Upper lobe of right lung (tissue), 1 donor: ENCODE measurements around the gene C1orf210. TPM values are rescaled to one million over a fixed set of nuclear protein-coding genes. Genes with fewer than 3 reads are reported as not detected.

ENCODE experiments used
- ATAC-seq: fragments of 200-7000 bp; cut with Tn5 transposase; one replicate; pipeline ENCODE4 v1.9.1; 2020; ENCODE audit warnings: mild to moderate bottlenecking, moderate library complexity
- DNase-seq: peaks from one replicate; pipeline ENCODE4 v3.0.0-alpha.2; 2020
- H3K27ac ChIP-seq: fragments of 200-600 bp; one replicate; pipeline ENCODE4 v1.8.0; 2022
- H3K27me3 ChIP-seq: fragments of 200-600 bp; one replicate; pipeline ENCODE4 v1.8.0; 2022; ENCODE audit warnings: mild to moderate bottlenecking
- H3K36me3 ChIP-seq: fragments of 200-600 bp; one replicate; pipeline ENCODE4 v1.8.0; 2022
- H3K4me1 ChIP-seq: fragments of 200-600 bp; one replicate; pipeline ENCODE4 v1.8.0; 2022
- H3K4me3 ChIP-seq: fragments of 200-600 bp; one replicate; pipeline ENCODE4 v1.8.0; 2022; ENCODE audit warnings: mild to moderate bottlenecking
- H3K9me3 ChIP-seq: fragments of 200-600 bp; one replicate; pipeline ENCODE4 v1.8.0; 2022
- CTCF ChIP-seq: fragments of 200-600 bp; IDR thresholded peaks from one replicate; pipeline ENCODE4 v1.8.0; 2022; ENCODE audit warnings: antibody characterized with exemption
- intact Hi-C: fragments of 100-400 bp; cut with DNase I; formaldehyde crosslinking; loops from one replicate; pipeline ENCODE4 v1.11.0; 2022
- total RNA-seq: library from RNA; stranded (reverse); fragmentation: NEBNext Ultra II Directional; extraction: Animal tissue kit (Norgen Biotek cat#: 25700); gene quantifications from one replicate; pipeline ENCODE4 v1.2.1, GENCODE V29; 2021
- donor health status: DM: no; HTN: yes; CAD: no; lungs with severe emphysema.

The C1orf210 gene
- total RNA-seq, 1 donor from 2014 or later: 18.9 TPM

- TF ChIP-seq CTCF: no peak
- Histone ChIP-seq H3K27me3 (no peaks in the 10 kb centered on the region), H3K4me3 (peak overlapping the region; percentile 48), H3K27ac (peak overlapping the region; percentile 17), H3K9me3 (no peaks in the 10 kb centered on the region), H3K36me3 (no peaks in the 10 kb centered on the region), H3K4me1 (peaks cover 33% of the 10 kb centered on the region)
- peak; percentile 42 for DNase-seq
- ATAC-seq: no peak
- intact Hi-C loops: no loop called here
Observed at GRCh38 chr1:43303471-43304313, 18.3 kb upstream of the C1orf210 start.

DNA sequence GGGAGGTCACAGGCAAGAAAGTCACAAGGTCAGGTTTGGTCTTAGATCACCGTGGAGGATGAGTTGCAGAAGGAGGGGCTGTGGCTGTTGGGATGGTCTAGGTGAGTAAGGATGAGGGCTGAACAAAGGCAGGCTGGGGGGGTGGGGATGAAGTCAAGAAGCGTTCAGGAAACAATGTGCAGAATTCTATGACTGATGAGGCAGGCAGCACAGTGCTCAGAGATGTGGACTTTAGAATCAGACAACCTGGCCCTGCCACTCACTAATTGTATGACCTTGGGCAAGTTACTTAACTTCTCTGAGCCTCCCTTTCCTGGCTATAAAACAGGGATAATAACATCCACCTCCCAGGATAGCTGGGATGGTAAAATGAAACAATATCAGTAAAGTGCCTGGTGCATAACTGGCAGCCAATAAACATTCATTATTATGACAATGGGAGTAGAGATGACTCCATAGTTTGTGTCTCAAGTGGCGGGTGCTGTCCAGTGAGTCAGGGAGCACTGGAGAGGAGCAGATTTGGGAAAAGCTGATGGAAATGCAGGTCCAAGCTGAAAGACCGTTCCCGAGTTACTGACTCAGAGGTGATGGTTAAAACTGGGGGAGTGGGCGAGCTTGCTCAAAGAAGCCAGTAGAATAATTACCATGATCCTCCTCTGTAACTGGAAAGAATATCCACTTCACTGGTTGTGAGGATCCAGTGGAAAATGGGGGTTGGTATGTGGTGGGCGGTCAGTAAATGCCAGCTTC, 17.5 kb upstream of the C1orf210 start:
- no peak for ATAC-seq
- no peaks in the 10 kb centered on the region for H3K9me3 ChIP-seq
- no peak overlapping the region for H3K27ac ChIP-seq
- H3K27me3 ChIP-seq: no peaks in the 10 kb centered on the region
- peak; percentile 15 for DNase-seq
- H3K36me3 ChIP-seq: no peaks in the 10 kb centered on the region
- intact Hi-C loops: no loop called here
- TF ChIP-seq CTCF: no peak
- peaks cover 33% of the 10 kb centered on the region for H3K4me1 ChIP-seq
- peak overlapping the region; percentile 48 for H3K4me3 ChIP-seq

- Histone ChIP-seq H3K4me1 (peaks cover 33% of the 10 kb centered on the region), H3K27me3 (no peaks in the 10 kb centered on the region), H3K9me3 (no peaks in the 10 kb centered on the region), H3K36me3 (no peaks in the 10 kb centered on the region), H3K27ac (peak overlapping the region; percentile 51), H3K4me3 (peak overlapping the region; percentile 48)
- intact Hi-C loops: no loop called here
- no peak for TF ChIP-seq CTCF
- DNase-seq (no peak), ATAC-seq (no peak)
Observed at GRCh38 chr1:43302201-43302600, 16.8 kb upstream of the C1orf210 start.

DNA sequence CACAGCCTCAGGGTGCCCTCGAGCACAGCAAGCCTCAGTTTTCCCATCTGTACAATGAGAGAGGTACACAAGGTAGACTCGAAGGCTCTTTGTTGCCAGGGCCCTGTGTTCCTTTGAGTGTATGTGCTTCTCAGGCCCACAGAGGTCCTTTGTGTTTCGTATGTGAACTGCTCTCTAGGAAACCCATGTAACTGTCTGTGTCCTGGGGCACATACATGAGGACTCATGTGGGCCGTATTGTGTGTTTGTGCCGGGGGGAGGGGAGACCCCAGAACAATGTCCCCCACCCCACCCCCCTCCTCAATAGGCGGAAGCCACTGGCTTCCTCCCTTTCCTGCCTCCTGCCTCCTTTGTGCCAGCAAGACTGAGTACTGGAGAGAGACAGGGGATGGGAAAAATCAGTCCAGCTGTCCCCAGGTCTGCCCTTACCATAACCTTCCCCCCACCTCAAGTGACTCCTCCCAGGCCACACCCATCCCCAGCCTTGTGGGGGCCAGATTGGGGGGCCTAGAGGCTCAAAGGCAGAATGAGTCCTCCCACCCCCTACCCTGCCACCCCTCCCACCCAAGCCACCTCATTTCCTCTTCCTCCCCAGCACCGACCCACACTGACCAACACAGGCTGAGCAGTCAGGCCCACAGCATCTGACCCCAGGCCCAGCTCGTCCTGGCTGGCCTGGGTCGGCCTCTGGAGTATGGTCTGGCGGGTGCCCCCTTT, 15.2 kb upstream of the C1orf210 start, which contains the start of gene TIE1:
TSS of gene TIE1 (plus strand) at position 605 of the 717 bp plus-strand sequence. CDS start at position 695, 90 bp downstream.
- no peaks in the 10 kb centered on the region for H3K36me3 ChIP-seq
- TF ChIP-seq CTCF: no peak
- intact Hi-C loops: no loop called here
- H3K27ac ChIP-seq: peak within 1 kb of the TSS; percentile 51
- peak; percentile 60 for ATAC-seq
- no peaks in the 10 kb centered on the region for H3K27me3 ChIP-seq
- peak within 1 kb of the TSS; percentile 48 for H3K4me3 ChIP-seq
- H3K4me1 ChIP-seq: peaks cover 33% of the 10 kb centered on the region
- H3K9me3 ChIP-seq: no peaks in the 10 kb centered on the region
- DNase-seq: no peak

- ATAC-seq: no peak
- Histone ChIP-seq H3K27ac (peak overlapping the region; percentile 51), H3K4me3 (no peak overlapping the region), H3K9me3 (no peaks in the 10 kb centered on the region), H3K36me3 (no peaks in the 10 kb centered on the region), H3K4me1 (peaks cover 37% of the 10 kb centered on the region), H3K27me3 (no peaks in the 10 kb centered on the region)
- no peak for TF ChIP-seq CTCF
- intact Hi-C loops: no loop called here
- DNase-seq: no peak
Observed at GRCh38 chr1:43299101-43299500, 13.7 kb upstream of the C1orf210 start.
